Loucy (cell line): ENCODE data around the gene COQ10B.

ENCODE experiments used
- H2AFZ ChIP-seq: fragments of 200-600 bp; sonication (generic); 2 replicates; pipeline ENCODE4 v1.6.0; 2016; ENCODE audit warnings: antibody characterized with exemption, mild to moderate bottlenecking, low read length, moderate library complexity
- H3F3A ChIP-seq: fragments of 200-600 bp; 2 replicates; pipeline ENCODE4 v1.6.0; 2016; ENCODE audit warnings: antibody characterized with exemption, low read depth, mild to moderate bottlenecking
- H3K27me3 ChIP-seq: fragments of 200-600 bp; sonication (generic); 2 replicates; pipeline ENCODE4 v1.6.1; 2014; ENCODE audit warnings: low read length, mild to moderate bottlenecking; ENCODE audit not compliant: insufficient read depth, poor library complexity, severe bottlenecking
- H3K36me3 ChIP-seq: fragments of 200-600 bp; sonication (generic); 2 replicates; pipeline ENCODE4 v1.6.1; 2016; ENCODE audit warnings: low read length; ENCODE audit not compliant: insufficient read depth
- H3K4me1 ChIP-seq: fragments of 200-600 bp; sonication (generic); 2 replicates; pipeline ENCODE4 v1.5.1; 2014; ENCODE audit warnings: low read length, mild to moderate bottlenecking; ENCODE audit not compliant: insufficient read depth, poor library complexity, severe bottlenecking
- H3K4me2 ChIP-seq: fragments of 200-600 bp; sonication (generic); 2 replicates; pipeline ENCODE4 v1.6.0; 2014; ENCODE audit warnings: antibody characterized with exemption, low read length, low read depth, mild to moderate bottlenecking; ENCODE audit not compliant: poor library complexity, severe bottlenecking
- H3K4me3 ChIP-seq: fragments of 200-600 bp; sonication (generic); 2 replicates; pipeline ENCODE4 v1.5.1; 2014; ENCODE audit warnings: low read length, mild to moderate bottlenecking, mixed read lengths; ENCODE audit not compliant: poor library complexity, severe bottlenecking
- H3K79me2 ChIP-seq: fragments of 200-600 bp; sonication (generic); 2 replicates; pipeline ENCODE4 v1.6.1; 2014; ENCODE audit warnings: low read length; ENCODE audit not compliant: insufficient read depth
- H3K9ac ChIP-seq: fragments of 200-600 bp; sonication (generic); 2 replicates; pipeline ENCODE4 v1.6.0; 2014; ENCODE audit warnings: mild to moderate bottlenecking, low read depth, low read length, moderate library complexity; ENCODE audit not compliant: poor library complexity, severe bottlenecking
- H3K9me2 ChIP-seq: fragments of 200-600 bp; sonication (generic); replicated peaks from 2 replicates; pipeline ENCODE4 v1.6.1; 2016; ENCODE audit warnings: low read depth, low read length, mixed read lengths
- H3K9me3 ChIP-seq: fragments of 200-600 bp; sonication (generic); 2 replicates; pipeline ENCODE4 v1.6.1; 2014; ENCODE audit warnings: mild to moderate bottlenecking, antibody characterized with exemption, low read length, low read depth; ENCODE audit not compliant: insufficient read depth
- H4K20me1 ChIP-seq: fragments of 200-600 bp; sonication (generic); 2 replicates; pipeline ENCODE4 v1.6.0; 2014; ENCODE audit warnings: antibody characterized with exemption, low read length, mild to moderate bottlenecking; ENCODE audit not compliant: insufficient read depth, poor library complexity, severe bottlenecking
- EZH2phosphoT487 ChIP-seq: fragments of 200-600 bp; IDR thresholded peaks from 2 replicates; pipeline ENCODE4 v1.6.1; 2018; ENCODE audit warnings: antibody characterized with exemption, mild to moderate bottlenecking, moderate library complexity, borderline replicate concordance
- TF ChIP-seq, protein P1 (sequence below): fragments of 200-600 bp; sonication (generic); conservative IDR thresholded peaks from 2 replicates; pipeline ENCODE4 v1.5.1; 2014; ENCODE audit warnings: mild to moderate bottlenecking, antibody characterized with exemption, low read length

COQ10B gene

GRCh38 chr2:197461057-197461456 lies 7.7 kb downstream of the COQ10B start:
- Histone ChIP-seq H3K4me1 (peaks cover 12% of the 10 kb centered on the region), H3F3A (no peaks in the 10 kb centered on the region), H3K36me3 (peaks cover 31% of the 10 kb centered on the region), H4K20me1 (peaks cover 12% of the 10 kb centered on the region), H3K79me2 (peaks cover 52% of the 10 kb centered on the region), H3K9me2 (no peaks in the 10 kb centered on the region), H3K9me3 (no peaks in the 10 kb centered on the region), H3K4me3 (no peak overlapping the region), H2AFZ (no peak overlapping the region), H3K4me2 (no peak overlapping the region), H3K9ac (no peak overlapping the region), H3K27me3 (no peaks in the 10 kb centered on the region)
- no peak for TF ChIP-seq EZH2phosphoT487
- TF ChIP-seq, protein P1, sequence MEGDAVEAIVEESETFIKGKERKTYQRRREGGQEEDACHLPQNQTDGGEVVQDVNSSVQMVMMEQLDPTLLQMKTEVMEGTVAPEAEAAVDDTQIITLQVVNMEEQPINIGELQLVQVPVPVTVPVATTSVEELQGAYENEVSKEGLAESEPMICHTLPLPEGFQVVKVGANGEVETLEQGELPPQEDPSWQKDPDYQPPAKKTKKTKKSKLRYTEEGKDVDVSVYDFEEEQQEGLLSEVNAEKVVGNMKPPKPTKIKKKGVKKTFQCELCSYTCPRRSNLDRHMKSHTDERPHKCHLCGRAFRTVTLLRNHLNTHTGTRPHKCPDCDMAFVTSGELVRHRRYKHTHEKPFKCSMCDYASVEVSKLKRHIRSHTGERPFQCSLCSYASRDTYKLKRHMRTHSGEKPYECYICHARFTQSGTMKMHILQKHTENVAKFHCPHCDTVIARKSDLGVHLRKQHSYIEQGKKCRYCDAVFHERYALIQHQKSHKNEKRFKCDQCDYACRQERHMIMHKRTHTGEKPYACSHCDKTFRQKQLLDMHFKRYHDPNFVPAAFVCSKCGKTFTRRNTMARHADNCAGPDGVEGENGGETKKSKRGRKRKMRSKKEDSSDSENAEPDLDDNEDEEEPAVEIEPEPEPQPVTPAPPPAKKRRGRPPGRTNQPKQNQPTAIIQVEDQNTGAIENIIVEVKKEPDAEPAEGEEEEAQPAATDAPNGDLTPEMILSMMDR: no peak

DNA sequence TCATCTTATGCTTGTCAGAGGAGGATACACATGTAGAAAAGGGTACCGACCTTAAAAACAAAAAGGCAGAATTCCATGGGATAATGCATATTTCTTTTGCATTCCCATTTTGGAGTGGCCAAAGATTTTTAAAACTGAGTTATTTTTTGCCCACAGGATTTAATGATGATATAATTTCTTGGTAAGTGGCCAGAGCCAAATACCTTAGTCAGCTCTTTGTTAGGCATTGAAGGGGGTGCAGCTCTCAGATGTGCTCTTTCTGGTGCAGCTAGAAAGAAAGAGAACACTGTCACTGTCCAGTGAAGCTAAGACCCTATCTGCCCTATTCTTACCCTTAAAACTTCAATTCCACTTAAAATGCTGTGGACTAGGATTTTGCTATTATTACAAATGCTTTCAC lies 10.8 kb downstream of the COQ10B start:
- peaks cover 6% of the 10 kb centered on the region for H3K4me1 ChIP-seq
- H3K79me2 ChIP-seq: peaks cover 23% of the 10 kb centered on the region
- TF ChIP-seq, protein P1: no peak
- no peak for TF ChIP-seq EZH2phosphoT487
- H2AFZ ChIP-seq: no peak overlapping the region
- peaks cover 3% of the 10 kb centered on the region for H4K20me1 ChIP-seq
- H3K9me2 ChIP-seq: no peaks in the 10 kb centered on the region
- no peak overlapping the region for H3K9ac ChIP-seq
- no peaks in the 10 kb centered on the region for H3F3A ChIP-seq
- H3K27me3 ChIP-seq: no peaks in the 10 kb centered on the region
- H3K4me2 ChIP-seq: no peak overlapping the region
- peaks cover 57% of the 10 kb centered on the region for H3K36me3 ChIP-seq
- no peaks in the 10 kb centered on the region for H3K9me3 ChIP-seq
- H3K4me3 ChIP-seq: no peak overlapping the region

GRCh38 chr2:197472166-197472565 lies 18.8 kb downstream of the COQ10B start:
- TF ChIP-seq EZH2phosphoT487: no peak
- TF ChIP-seq, protein P1: no peak
- H3K9ac ChIP-seq: no peak overlapping the region
- no peaks in the 10 kb centered on the region for H3K4me1 ChIP-seq
- no peaks in the 10 kb centered on the region for H3K27me3 ChIP-seq
- no peaks in the 10 kb centered on the region for H3F3A ChIP-seq
- no peak overlapping the region for H3K4me2 ChIP-seq
- H3K36me3 ChIP-seq: peaks cover 83% of the 10 kb centered on the region
- no peaks in the 10 kb centered on the region for H3K9me2 ChIP-seq
- H3K9me3 ChIP-seq: no peaks in the 10 kb centered on the region
- no peaks in the 10 kb centered on the region for H4K20me1 ChIP-seq
- no peak overlapping the region for H2AFZ ChIP-seq
- no peaks in the 10 kb centered on the region for H3K79me2 ChIP-seq
- H3K4me3 ChIP-seq: no peak overlapping the region
